PFSK-1 (cell line): ENCODE measurements around the gene C1orf122.

Source experiments
- POLR2AphosphoS5 ChIP-seq: IDR thresholded peaks from 2 replicates; pipeline ENCODE4 v1.6.1; 2012; ENCODE audit warnings: low read depth, mild to moderate bottlenecking, control low read depth, low read length, moderate library complexity
- REST ChIP-seq, 2 experiments: IDR thresholded peaks; 2 replicates each; pipeline versions ENCODE4 v1.6.1 to v1.8.0; 2011 to 2012; ENCODE audit warnings: low read depth in 2 of 2, low read length in 2 of 2, control low read depth in 1 of 2, inconsistent platforms in 1 of 2, mild to moderate bottlenecking in 1 of 2, moderate library complexity in 1 of 2; ENCODE audit not compliant: insufficient read depth in 1 of 2

- no peak for TF ChIP-seq REST (IDR thresholded peaks at IDR 0.05; ENCODE audit: insufficient read depth in 1 of 2, low read depth in 2 of 2, low read length in 2 of 2)
- peak; percentile 29; the same call in 1 of the 2 replicates for TF ChIP-seq POLR2AphosphoS5
Measured at GRCh38 chr1:37802439-37802838, 5.2 kb upstream of the C1orf122 start.
